ENCODE data around the gene ZNF488. TPM values are rescaled to one million over a fixed set of nuclear protein-coding genes. Genes with fewer than 3 reads are reported as not detected.

Gene ZNF488
- total and polyA plus RNA-seq, 2 donors (not counting 1 experiment from before 2014, with no cell fraction given): not detected

DNA sequence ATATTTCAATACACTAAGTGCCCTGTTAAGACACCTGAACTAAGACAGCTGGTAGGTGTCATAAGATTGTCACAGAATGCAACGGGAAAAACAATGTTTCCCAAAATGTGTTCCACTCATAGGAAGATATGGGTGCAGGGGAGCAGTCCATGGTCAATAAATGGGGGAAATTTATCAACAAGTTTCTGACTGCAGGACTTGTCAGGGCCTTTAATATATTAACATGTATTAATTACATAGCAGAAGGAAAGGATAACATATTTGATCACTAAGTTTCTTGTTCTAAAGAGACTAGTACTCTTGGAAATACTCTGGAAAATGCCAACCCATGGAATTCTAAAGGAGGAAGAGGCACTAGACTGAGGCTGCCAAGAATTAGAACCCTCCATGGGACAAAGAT lies 29.2 kb downstream of the ZNF488 start:
- Mint-ChIP-seq H3K4me3 (no peak overlapping the region), H3K4me1 (no peaks in the 10 kb centered on the region), H3K27ac (no peak overlapping the region), H3K27me3 (no peaks in the 10 kb centered on the region), H3K9me3 (ENCODE audit: insufficient read depth) (no peaks in the 10 kb centered on the region)
- WGBS (ENCODE audit: insufficient coverage): 83% methylated on average over 1 of the region's 1 CpG
- Histone ChIP-seq H3K79me2 (ENCODE audit: control insufficient read depth, insufficient read depth, low read length) (no peaks in the 10 kb centered on the region), H3K4me2 (replicated peaks; ENCODE audit: low read depth, low read length, poor library complexity, severe bottlenecking) (no peak overlapping the region), H2AFZ (ENCODE audit: insufficient read depth, low read depth, low read length, poor library complexity, severe bottlenecking) (no peak overlapping the region), H3K9ac (ENCODE audit: low read length) (no peak overlapping the region), H3K9me3 (ENCODE audit: control extremely low read depth in 1 of 3, control insufficient read depth in 2 of 3, insufficient read depth in 1 of 3, low read length in 2 of 3) (no peaks in the 10 kb centered on the region), H3K4me1 (ENCODE audit: control insufficient read depth in 2 of 2, insufficient read depth in 2 of 2, low read length in 2 of 2) (no peaks in the 10 kb centered on the region), H3K36me3 (replicated peaks in 1 of 2; ENCODE audit: control extremely low read depth in 1 of 2, control insufficient read depth in 1 of 2, extremely low read depth in 1 of 2, insufficient read depth in 2 of 2, low read length in 1 of 2) (no peaks in the 10 kb centered on the region), H3K4me3 (ENCODE audit: control extremely low read depth in 1 of 5, extremely low read depth in 1 of 5, insufficient read depth in 1 of 5, low read depth in 2 of 5, low read length in 4 of 5) (no peak overlapping the region), H3K27ac (ENCODE audit: low read length in 2 of 2) (no peak overlapping the region), H4K20me1 (ENCODE audit: control insufficient read depth, insufficient read depth, low read length, poor library complexity, severe bottlenecking) (no peaks in the 10 kb centered on the region), H3K27me3 (replicated peaks in 1 of 4; ENCODE audit: control extremely low read depth in 1 of 4, control insufficient read depth in 3 of 4, insufficient read depth in 4 of 4, low read length in 3 of 4) (no peaks in the 10 kb centered on the region)
- DNase-seq (no peak), ATAC-seq (ENCODE audit: low read depth) (no peak)
- intact Hi-C loops (cut with micrococcal nuclease): no loop called here
- CTCF ChIA-PET: no interaction called here
- TF ChIP-seq, protein P1, sequence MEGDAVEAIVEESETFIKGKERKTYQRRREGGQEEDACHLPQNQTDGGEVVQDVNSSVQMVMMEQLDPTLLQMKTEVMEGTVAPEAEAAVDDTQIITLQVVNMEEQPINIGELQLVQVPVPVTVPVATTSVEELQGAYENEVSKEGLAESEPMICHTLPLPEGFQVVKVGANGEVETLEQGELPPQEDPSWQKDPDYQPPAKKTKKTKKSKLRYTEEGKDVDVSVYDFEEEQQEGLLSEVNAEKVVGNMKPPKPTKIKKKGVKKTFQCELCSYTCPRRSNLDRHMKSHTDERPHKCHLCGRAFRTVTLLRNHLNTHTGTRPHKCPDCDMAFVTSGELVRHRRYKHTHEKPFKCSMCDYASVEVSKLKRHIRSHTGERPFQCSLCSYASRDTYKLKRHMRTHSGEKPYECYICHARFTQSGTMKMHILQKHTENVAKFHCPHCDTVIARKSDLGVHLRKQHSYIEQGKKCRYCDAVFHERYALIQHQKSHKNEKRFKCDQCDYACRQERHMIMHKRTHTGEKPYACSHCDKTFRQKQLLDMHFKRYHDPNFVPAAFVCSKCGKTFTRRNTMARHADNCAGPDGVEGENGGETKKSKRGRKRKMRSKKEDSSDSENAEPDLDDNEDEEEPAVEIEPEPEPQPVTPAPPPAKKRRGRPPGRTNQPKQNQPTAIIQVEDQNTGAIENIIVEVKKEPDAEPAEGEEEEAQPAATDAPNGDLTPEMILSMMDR (IDR thresholded peaks at IDR 0.05): no peak
- no peak for TF ChIP-seq EZH2 (IDR thresholded peaks at IDR 0.05; ENCODE audit: borderline replicate concordance, insufficient read depth, low read depth, low read length, poor library complexity, severe bottlenecking)
- POLR2A ChIA-PET: interaction anchor here (0.6 kb wide), 1 partner anchor 363 kb away, joined by 8 read pairs; no protein-coding TSS in a partner anchor

DNA sequence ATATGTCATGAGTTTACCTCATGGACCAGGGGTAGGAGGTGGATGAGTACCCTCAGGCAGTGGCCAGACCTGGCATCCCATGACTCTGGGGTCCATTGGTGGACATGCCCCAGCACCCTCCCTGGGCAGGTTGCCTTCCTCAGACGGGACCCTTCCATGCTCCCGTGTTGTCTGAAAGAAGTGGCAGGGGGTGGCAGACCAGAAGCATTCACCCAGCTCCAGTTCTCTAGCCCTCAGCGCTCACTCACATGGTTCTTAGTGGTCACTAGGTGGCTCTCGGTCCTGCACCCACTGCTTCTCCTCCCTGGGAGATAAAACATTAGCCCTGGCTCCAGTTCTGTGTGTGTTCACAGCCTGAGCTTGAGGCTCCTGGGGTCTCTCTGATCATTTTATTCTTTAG lies 29.9 kb downstream of the ZNF488 start:
- ATAC-seq (ENCODE audit: low read depth): no peak
- no peaks in the 10 kb centered on the region for H3K27me3 ChIP-seq (replicated peaks in 1 of 4; ENCODE audit: control extremely low read depth in 1 of 4, control insufficient read depth in 3 of 4, insufficient read depth in 4 of 4, low read length in 3 of 4)
- Mint-ChIP-seq H3K4me3 (no peak overlapping the region), H3K9me3 (ENCODE audit: insufficient read depth) (no peaks in the 10 kb centered on the region), H3K27ac (no peak overlapping the region), H3K27me3 (no peaks in the 10 kb centered on the region), H3K4me1 (no peaks in the 10 kb centered on the region)
- no peaks in the 10 kb centered on the region for H3K36me3 ChIP-seq (replicated peaks in 1 of 2; ENCODE audit: control extremely low read depth in 1 of 2, control insufficient read depth in 1 of 2, extremely low read depth in 1 of 2, insufficient read depth in 2 of 2, low read length in 1 of 2)
- TF ChIP-seq EZH2 (IDR thresholded peaks at IDR 0.05; ENCODE audit: borderline replicate concordance, insufficient read depth, low read depth, low read length, poor library complexity, severe bottlenecking): no peak
- TF ChIP-seq, protein P1 (IDR thresholded peaks at IDR 0.05): no peak
- CTCF ChIA-PET: no interaction called here
- no peaks in the 10 kb centered on the region for H3K79me2 ChIP-seq (ENCODE audit: control insufficient read depth, insufficient read depth, low read length)
- no peaks in the 10 kb centered on the region for H3K4me1 ChIP-seq (ENCODE audit: control insufficient read depth in 2 of 2, insufficient read depth in 2 of 2, low read length in 2 of 2)
- no peaks in the 10 kb centered on the region for H4K20me1 ChIP-seq (ENCODE audit: control insufficient read depth, insufficient read depth, low read length, poor library complexity, severe bottlenecking)
- intact Hi-C loops (cut with micrococcal nuclease): no loop called here
- 100% methylated on average over 2 of the region's 4 CpGs for WGBS (ENCODE audit: insufficient coverage)
- no peak overlapping the region for H3K9ac ChIP-seq (ENCODE audit: low read length)
- no peak for DNase-seq
- H3K27ac ChIP-seq (ENCODE audit: low read length in 2 of 2): no peak overlapping the region
- H2AFZ ChIP-seq (ENCODE audit: insufficient read depth, low read depth, low read length, poor library complexity, severe bottlenecking): no peak overlapping the region
- H3K4me3 ChIP-seq (ENCODE audit: control extremely low read depth in 1 of 5, extremely low read depth in 1 of 5, insufficient read depth in 1 of 5, low read depth in 2 of 5, low read length in 4 of 5): no peak overlapping the region
- POLR2A ChIA-PET: interaction anchor here (0.6 kb wide), 1 partner anchor 362 kb away, joined by 8 read pairs; no protein-coding TSS in a partner anchor
- no peaks in the 10 kb centered on the region for H3K9me3 ChIP-seq (ENCODE audit: control extremely low read depth in 1 of 3, control insufficient read depth in 2 of 3, insufficient read depth in 1 of 3, low read length in 2 of 3)
- no peak overlapping the region for H3K4me2 ChIP-seq (replicated peaks; ENCODE audit: low read depth, low read length, poor library complexity, severe bottlenecking)

Data from B cell (primary cell).